Retinal pigment epithelial cell (primary cell): ENCODE measurements around the gene ARAP2.

Source experiments
- DNase-seq: peaks from one replicate; pipeline ENCODE4 v3.0.0-alpha.2; 2010; ENCODE audit warnings: low read depth
- H3K4me3 ChIP-seq: 2 replicates; pipeline ENCODE4 v1.5.1; 2011; ENCODE audit warnings: mild to moderate bottlenecking, low read length, control low read depth, moderate library complexity
- CTCF ChIP-seq: conservative IDR thresholded peaks from 2 replicates; pipeline ENCODE4 v1.5.1; 2011; ENCODE audit warnings: low read depth, low read length, control low read depth, inconsistent platforms

The ARAP2 gene

GRCh38 chr4:36264207-36264826 lies 20.0 kb upstream of the ARAP2 start:
- DNase-seq, result no peak
- H3K4me3 ChIP-seq, result no peak overlapping the region
- no peak for TF ChIP-seq CTCF

- DNase-seq, result no peak
- H3K4me3 ChIP-seq, result no peak overlapping the region
- TF ChIP-seq CTCF, result no peak
Observed at GRCh38 chr4:36260731-36261130, 16.4 kb upstream of the ARAP2 start.

GRCh38 chr4:36256398-36256891 lies 12.1 kb upstream of the ARAP2 start:
- H3K4me3 ChIP-seq, result no peak overlapping the region
- DNase-seq, result no peak
- TF ChIP-seq CTCF, result no peak

- no peak for DNase-seq
- no peak overlapping the region for H3K4me3 ChIP-seq
- no peak for TF ChIP-seq CTCF
Observed at GRCh38 chr4:36255577-36255976, 11.3 kb upstream of the ARAP2 start.

GRCh38 chr4:36254371-36254770 lies 10.1 kb upstream of the ARAP2 start:
- no peak overlapping the region for H3K4me3 ChIP-seq
- TF ChIP-seq CTCF, result no peak
- no peak for DNase-seq

- no peak for DNase-seq
- no peak overlapping the region for H3K4me3 ChIP-seq
- no peak for TF ChIP-seq CTCF
Observed at GRCh38 chr4:36251983-36252382, 7.7 kb upstream of the ARAP2 start.

GRCh38 chr4:36249610-36250009 lies 5.3 kb upstream of the ARAP2 start:
- no peak for TF ChIP-seq CTCF
- H3K4me3 ChIP-seq, result no peak overlapping the region
- DNase-seq, result no peak
